HG03045 (cell line): ENCODE measurements around the gene OCA2.

Experiments
- ATAC-seq: cut with Tn5 transposase; IDR thresholded peaks from one replicate; pipeline ENCODE4 v1.9.1; 2021; ENCODE audit warnings: mild to moderate bottlenecking, moderate library complexity; ENCODE audit not compliant: unreplicated experiment

Gene OCA2

DNA sequence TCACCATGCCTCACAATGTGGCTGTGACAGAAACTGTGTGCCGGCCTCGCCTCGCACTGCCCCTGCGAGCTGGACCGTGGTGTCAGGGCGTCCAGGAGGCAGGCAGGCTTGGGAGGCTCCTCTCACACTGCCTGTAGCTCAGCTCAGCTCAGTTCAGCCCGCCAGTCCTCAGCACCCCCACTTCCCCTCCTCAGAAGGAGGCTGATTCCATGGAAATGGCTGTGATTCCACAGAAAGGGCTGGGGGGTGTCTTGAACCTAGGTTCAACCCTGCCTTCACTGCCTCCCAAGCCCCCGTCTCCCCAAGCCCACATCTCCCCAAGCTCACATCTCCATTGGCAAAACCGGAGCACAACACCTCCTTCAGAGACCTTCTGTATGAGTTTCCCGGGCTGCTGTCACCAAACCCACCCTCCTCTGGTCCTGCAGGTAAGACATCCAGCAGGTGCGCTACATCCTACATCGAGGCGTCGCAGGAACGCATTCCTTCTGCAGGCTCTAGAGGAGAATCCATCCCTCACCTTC lies 94.0 kb downstream of the OCA2 start:
- no peak for ATAC-seq

DNA sequence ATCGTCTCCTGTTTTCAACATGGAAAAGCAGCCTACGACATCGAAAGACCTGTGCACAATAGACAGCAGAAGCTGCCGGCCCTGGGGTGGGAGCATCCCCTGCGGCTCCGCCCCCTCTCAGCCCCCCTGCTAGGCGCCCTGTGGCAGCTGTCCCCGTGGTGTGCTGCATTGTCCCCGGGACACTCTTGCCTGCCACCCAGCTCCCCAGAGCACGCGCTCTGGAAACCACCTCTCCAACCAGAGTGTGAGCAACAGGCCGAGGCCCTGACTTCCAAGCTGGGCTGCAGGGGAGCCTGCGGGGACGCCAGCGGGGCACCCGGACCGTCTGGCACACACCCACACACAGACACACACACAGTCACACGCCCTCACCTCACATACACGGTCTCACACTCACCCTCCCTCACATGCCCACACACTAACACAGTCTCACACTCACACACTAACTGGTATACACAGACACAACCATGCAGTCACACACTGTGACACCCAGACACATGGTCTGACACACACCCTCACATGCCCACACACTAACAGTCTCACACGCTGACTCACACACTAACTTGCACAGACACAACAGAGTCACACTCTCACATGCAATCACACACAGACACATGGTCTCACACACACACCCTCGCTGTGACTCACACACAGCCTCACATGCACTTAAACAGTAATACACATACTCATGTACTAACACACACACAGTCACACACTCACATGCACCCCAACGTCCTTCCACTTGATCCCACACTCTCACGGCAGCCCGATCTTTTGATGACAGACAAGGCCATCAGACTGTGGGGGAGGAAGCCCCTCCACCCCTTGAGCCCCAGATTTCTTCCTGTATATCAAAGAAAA lies 94.7 kb downstream of the OCA2 start:
- ATAC-seq = no peak

DNA sequence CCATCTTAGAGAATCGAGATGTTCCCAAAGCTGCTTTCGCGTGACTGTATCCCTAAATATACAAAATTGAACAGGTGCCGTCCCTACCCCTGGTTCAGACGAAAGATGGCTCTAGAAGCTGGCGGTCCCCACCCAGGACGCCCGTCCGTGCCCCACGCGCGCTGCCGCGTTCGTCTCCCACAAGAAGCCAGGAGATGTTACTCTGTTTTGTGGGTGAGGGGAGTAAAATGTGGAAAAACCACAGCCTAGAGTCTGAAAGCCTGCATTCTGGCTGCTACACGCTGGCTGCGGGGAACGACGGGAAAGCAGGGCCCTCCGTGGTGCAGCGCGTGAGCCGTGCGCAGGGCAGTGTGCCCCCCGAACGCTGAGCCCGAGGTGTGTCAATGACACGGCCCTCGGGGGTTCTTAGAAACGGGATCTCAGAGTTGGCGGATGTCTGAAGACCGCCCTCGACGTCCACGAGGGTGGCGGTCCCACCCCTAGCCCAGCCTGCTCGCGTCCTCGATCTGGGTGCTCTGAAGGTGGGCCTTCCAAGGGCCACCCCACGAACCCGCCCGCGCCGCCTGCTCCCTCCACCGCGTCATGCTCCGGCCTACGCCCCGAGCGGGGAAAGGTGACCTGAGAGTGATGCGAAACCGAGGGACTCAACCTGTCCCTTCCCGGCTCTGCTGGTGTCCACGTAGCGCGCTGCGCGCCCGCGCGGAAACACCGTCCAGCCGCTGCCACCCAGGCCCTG lies 95.6 kb downstream of the OCA2 start:
- ATAC-seq = no peak

DNA sequence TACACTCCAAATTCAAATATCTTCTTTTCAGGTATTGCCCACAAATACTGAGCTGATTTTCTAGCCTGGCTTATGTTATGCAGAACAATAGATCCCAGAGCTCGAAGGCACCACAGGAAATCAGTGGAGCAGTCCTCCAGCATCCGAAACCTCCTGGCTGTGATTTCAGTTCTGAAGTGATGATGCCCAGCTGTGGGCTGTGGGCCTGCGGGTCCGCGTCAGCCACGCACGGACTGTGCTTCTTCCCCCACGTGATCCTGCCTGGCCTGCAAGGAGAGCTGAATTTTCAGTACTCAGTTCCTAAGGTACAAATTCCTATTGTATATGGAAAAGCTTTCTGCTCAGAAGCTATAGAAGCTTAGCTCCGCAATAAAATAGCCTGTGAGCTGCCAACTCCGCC lies 96.2 kb downstream of the OCA2 start:
- no peak for ATAC-seq

DNA sequence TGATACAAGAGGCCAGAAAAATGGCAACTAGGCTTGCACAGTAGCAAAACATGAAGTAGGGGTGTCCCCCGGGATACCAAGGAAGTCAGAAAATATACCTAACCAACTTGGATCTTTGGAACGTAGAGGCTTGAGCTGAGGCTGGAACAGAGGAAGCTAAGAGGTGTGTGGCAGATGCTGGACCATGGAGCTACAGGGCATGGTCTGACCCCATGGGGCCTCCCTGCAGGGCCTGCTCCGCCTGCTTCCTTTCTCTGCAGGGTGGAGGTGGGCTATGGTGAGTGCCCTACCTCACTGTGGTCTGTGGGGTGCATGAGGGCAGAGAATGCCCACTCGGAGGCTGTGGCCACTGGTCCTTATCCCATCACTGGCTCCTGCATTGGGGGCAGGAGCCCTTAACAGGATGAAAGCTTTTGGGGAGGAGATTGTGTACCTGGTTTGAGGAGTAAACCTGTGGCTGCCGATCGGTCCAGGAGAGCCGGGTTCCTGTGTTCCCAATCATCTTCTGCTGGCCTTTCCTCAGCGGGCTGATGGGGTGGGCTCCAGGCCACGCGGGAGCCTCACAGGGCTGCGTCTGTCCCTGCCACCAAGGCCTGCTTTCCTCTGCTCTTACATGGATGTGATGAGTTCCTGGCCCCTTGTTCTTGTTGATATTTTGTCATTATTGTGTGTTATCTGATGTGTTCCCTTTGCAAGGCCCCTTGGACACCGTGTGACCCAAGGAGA lies 96.8 kb downstream of the OCA2 start:
- no peak for ATAC-seq

DNA sequence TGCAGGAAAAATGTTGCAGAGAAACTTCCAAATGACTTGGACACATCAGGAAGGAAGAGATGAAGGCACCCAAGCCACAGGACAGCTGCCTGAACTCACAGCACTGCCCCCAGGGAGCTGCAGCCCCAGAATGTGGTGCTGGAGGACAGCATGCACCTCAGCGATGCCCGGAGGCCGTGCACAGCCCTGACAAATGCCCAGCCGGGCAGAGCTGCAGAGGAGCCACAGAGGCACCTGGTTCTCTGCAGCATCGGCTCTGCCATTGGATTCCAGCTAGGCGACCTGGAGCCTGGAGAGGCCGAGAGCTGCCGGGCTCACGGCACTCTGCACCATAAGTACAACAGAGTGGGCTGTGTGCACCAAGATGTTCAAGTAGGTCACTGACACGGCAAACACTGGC lies 97.5 kb downstream of the OCA2 start:
- ATAC-seq = no peak

DNA sequence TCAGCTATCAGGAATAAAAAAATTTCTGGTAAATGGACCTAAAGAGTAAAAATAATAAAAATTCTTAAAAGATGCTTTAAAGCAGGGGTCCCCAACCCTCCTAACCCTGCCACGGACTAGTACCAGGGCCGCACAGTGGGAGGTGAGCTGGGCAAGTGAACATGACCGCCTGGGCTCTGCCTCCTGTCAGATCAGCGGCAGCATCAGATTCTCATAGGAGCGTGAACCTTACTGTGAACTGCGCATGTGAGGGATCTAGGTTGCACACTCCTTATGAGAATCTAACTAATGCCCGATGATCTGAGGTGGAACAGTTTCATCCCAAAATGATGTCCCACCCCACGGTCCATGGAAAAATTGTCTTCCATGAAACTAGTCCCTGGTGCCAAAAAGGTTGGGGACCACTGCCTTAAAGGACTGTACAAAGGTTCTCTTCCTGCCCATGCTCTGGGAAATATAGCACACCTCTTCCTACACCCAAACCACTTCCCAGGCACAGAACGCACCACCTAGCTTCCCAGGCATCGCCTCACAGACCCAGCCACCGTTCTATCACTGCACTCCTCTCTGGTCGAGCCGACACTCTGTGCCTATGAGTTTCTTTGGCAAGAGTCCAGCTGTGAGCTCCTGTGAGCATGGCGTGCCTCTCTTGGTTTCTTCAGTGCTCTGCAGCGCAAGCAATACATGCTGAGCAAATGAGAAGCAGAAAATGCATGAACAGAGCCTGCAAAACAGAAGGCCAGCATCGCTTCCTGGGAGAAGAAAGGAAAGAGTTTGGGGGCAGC lies 104.9 kb downstream of the OCA2 start:
- ATAC-seq = no peak

DNA sequence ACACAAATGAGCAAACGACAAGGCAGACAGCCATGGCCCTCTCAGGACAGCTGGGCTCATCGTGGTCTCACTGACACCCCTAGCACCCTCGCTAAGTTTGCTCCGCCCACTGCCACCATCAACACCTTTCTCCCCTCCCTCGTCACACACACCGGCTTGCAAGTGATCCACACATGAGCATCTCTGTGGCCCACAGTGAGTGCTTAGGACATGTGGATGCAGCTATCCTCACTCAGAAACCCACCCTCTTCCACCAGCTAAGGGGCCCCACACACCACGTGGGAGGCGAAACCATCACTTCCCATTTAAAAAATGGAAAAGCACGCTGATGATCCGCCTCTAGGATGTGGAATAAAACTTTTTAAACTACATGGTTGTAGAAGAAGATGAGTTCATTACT lies 105.6 kb downstream of the OCA2 start:
- ATAC-seq = no peak

DNA sequence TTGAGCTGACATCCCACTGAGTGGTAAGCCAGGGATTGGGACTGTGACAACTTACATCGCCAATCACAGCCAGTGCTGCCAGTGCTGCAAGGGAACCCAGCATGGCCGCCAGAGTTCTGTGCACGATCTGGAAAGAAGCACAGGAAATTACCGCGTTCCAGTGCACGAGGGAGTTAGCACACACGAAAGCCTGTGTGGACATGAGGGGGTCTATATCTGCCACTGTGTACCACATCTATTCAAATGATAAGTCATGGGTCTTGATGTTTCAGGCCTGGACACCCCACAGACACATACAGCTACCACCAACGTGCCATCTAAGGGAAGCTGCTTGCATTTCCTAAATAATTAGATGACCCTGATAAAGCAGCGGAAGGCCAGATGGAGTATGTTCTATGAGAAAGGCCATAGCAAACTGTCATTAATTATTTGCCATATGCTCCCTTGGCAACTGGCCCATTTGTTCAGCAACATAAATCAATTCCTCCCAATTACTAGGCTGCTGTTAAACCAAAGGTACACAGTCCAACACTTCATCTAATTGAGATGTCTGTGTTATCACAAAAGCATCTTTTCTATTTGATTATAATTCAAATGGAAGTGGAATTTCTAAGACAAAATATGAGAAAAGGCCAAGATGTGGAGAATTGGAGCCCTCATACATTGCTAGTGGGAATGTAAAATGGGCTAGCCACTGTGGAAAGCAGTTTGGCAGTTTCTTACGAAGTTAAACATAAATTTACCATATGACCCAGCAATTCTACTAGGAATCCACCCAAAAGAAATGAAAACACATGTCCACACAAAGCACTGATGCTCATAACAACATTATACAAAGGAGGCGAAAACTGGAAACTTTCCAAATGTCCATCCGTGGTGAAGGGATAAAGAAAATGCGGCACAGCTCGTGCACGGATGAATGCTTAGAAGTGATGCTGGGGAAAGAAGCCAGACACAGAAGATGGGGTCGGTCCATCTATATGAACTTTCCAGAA lies 108.3 kb downstream of the OCA2 start:
- ATAC-seq = no peak

DNA sequence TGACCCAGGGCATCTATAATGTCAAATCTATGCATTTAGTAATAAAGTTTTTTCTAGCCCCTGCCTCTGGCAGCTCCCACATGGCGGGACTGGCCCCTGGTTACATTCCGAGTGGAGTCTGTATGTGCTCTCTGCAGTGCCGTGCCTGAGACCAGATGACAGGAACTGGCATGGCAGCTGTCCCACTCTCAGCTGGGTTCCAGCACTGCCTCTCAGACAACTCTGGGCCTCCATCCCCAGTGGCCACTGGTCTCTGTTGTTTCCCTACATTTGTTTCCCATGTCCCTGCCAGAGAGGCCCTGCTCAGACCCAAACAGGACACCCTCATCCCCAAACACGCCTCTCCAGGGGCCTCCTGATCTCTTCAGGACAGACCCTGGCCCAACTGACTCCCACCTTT lies 109.3 kb downstream of the OCA2 start:
- ATAC-seq = no peak

DNA sequence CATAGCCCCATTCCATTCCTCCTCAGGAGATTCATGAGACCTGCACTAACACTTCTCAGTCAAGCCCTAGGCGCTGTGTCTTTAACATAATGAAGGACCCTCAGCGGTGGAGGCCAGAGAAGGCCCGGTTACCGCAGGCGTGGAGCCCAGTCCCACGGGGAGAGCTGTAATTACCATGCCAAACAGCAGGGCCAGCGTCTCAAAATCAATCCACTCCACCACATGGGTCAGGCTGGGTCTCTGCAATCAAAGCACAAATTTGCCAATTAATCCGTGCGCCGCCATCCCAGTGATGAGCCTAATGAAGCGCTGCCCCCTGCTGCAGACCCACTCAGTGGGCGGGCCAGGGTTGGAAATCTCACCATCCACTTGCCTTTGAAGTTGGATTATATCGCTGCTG lies 109.7 kb downstream of the OCA2 start:
- no peak for ATAC-seq

DNA sequence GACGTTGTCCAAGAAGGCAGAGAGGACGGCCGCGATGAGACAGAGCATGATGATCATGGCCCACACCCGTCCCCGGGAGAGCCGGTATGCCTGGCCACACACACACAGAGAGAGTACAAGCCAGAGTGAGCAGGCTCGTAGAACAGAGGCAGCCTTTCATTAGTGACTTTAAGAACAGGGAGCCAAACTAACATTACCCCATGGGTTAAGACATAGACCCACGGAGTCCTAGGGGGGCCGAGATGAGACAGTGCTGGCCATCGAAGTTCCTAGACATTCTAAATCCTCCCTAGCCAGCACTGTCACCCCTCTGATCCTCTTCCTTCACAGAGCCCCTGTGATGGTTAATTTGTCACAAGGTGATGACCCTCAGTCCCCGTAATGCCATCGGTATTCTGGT lies 114.0 kb downstream of the OCA2 start:
- no peak for ATAC-seq

DNA sequence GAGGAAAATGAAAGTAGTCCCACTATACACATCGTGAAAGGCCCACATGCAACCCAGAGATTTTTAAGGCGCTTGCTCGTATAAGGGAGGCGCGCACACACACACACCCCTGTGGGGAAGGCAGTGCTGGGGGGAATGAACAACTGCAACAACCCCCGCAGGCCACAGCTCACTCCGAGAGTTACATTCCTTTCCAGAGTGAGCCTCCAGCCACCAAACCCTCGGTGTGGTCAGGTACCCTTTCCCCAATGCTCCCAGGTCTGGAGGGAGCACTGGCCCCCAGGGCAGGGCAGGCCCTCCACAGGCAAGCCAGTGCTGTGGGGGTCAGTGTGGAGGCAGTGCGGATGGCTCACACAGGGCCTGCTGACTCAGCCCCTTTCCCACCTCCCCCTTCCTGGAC lies 115.6 kb downstream of the OCA2 start:
- ATAC-seq = no peak

DNA sequence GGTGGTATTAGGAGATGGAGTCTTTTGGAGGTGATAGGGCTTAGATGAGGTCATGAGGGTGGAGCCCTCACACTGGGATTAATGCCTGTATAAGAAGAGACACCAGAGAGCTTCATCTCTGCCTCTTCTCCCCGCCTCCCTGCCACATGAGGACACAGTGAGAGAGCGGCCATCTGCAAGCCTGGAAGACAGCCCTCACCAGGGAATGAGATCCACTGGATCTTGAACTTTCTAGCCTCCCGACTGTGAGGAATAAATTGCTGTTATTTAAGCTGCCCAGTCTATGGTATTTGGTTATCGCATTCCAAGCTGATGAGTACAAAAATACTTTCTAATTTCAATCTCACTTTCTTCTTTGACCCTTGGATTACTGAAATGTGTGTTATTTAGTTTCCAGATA lies 121.4 kb downstream of the OCA2 start:
- no peak for ATAC-seq

DNA sequence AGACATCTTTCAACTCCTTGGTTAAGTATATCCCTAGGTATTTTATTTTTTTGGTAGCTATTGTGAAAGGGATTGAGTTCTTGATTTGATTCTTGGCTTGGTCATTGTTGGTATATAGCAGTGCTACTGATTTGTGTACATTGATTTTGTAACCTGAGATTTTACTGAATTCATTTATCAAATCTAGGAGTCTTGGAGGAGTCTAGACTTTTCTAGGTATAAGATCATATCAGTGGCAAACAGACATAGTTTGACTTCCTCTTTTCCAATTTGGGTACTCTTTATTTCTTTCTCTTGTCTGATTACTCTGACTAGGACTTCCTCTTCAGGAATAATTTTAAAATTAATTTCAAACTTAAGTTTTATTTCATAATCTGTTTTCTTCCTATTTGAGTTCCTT lies 125.2 kb downstream of the OCA2 start:
- no peak for ATAC-seq

DNA sequence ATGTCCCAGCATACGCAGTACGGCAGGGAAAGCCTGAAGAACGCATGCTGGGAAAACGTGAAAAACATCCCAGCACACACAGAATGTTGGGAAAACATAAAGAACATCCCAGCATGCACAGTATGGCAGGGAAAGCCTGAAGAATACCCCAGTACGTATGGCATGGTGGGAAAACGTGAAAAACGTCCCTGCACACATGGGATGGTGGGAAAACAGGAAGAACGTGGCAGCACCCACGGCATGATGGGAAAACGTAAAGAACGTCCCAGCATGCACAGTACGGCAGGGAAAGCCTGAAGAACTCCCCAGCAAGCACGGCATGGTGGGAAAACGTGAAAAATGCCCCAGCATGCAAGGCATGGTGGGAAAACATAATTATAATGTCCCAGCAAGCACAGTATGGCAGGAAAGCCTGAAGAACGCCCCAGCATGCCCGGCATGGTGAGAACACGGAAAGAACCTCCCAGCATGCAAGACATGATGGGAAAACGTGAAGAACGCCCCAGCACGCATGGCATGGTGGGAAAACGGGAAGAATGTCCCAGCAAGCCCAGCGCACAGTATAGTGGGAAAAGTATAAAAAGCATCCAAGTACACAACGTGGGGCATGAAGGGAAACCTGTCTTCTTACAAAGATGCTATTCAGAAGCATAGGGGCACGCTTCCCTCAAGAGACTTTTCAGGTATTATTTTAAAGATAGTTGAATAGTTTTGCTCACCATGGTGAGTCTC lies 128.3 kb downstream of the OCA2 start:
- no peak for ATAC-seq

DNA sequence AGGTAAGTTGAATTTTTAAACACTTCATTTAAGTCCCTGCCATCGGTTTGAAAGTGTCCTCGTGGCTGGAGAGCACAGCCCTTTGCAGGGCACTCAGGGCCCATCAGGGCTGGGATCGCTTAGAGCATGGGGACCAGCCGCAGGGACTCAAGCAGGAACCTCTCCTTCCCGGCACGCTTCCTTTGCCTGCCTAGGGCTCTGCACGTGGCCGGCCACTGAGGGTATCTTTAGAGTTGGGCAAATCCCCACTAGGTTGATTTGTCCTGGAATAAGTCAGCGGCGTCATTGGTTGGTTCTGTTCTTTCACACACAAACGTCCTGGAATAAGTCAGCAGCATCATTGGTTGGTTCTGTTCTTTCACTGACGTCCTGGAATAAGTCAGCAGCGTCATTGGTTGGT lies 131.6 kb downstream of the OCA2 start:
- ATAC-seq = no peak

DNA sequence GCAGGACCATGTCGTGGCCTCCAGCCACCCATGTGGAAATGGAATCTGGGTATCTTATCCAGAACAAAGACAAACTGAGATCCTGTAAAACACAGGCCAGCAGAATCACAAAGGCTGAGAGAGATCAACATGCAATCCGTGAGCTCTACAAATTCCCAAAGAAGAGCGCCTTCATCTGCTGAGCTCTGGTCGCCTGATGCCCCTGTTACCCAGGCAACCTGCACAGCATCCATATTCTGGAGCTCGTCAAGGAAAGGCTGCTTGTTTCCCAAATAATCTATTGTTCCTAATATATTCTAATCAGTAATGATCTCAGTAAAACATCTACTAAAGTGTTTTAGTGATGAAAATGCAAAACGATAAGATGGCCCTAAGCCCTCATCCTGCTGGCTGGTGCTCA lies 133.6 kb downstream of the OCA2 start:
- ATAC-seq = no peak

DNA sequence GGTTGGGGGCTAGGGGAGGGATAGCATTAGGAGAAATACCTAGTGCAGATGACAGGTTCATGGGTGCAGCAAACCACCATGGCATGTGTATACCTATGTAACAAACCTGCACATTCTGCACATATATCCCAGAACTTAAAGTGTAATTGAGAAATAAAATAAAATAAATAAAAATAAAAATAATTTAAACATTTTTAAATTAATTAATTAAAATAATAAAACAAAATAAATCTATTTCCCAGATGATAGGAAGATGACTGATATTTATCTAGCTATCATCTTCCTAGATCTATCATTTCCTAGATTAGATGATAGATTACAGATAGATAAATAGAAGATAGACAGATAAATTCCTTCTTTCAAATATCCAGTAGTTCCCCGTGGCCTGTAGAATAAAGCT lies 137.3 kb downstream of the OCA2 start:
- ATAC-seq = no peak
